Activated naive CD4-positive, alpha-beta T cell (primary cell): ENCODE data around the gene AFF3.

ENCODE experiments used
- DNase-seq, 4 experiments: peaks; one replicate each; lab custom pipeline; 2025; lab: John Stamatoyannopoulos, UW

Gene AFF3

DNA sequence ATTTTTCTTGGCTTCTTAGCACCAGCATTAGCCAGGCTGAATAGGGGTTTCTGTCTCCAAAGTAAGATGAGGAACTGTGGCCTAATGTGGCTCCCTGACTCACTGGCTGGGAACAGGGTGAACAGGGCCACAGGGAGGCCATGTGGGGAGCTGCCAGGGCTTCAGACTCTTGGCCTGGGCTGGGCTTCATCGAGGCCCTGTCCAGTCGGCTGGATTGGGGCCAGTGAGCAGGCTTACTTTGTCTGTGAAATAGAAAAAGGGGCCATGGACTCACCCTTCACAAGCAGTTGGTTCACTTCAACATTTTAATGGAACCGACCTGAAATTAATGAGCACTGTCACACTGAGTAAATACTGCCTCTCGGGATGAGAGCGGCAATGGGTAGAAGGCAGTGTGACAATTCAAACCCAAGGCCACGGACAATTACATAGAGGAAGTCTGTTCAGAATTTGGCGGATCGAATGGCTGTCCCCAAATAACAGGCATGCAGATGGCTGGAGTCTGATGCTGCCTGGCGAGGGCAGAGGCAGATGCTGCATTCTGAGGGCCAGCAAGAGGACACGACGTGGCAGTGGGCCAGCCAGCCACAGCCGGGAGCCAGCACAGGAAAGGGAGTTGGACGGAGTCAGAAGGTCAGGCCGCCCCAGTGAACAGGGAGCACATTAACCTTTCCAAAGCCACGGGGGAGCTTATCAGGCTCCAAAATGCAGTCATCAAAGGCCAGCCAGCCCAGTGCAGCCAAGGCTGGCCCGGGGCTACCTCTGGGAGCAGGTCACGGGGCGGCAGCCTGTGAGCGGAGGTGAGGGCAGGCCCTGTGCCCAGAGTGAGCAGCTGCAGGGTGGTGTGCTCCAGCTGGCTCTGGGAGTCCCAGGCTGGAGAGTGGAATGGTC lies 506.0 kb downstream of the AFF3 start:
- no peak for DNase-seq

- DNase-seq, result no peak
These were observed 506.7 kb downstream of the AFF3 start for GRCh38 chr2:99635710-99636109.

DNA sequence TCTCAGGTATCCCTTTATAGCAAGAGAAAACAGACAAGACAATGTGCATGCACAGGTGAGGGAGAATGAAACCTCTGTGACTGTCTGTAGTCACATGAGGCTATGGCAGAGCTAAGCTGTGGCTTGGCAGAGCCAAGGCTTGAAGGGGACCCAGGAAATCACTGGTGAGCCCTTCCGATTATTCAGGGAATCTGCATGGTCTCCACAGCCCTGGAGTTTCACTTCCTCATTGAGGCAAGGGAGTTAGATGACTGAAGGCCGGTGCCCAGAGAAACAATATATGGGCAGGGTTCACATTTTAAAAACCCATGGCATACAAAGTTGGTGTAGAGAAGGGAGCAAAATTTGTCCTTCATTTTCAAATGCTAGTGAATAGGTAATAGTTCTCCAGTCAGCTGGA lies 508.2 kb downstream of the AFF3 start:
- no peak for DNase-seq

DNA sequence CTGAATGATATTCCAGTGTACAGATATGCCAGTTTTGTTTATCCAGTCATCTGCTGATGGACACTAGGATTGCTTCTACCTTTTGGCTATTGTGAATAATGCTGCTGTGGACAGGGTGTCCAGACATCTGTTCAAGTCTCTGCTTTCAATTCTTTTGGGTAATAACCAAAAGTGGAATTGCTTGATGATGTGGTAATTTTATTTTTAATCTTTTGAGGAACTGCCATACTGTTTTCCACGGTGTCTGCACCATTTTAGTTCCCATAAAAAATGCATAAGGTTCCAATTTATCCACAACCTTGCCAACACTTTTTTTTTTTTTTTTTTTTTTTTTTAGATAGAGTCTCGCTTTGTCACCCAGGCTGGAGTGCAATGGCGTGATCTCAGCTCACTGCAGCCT lies 510.7 kb downstream of the AFF3 start:
- DNase-seq, result no peak

DNA sequence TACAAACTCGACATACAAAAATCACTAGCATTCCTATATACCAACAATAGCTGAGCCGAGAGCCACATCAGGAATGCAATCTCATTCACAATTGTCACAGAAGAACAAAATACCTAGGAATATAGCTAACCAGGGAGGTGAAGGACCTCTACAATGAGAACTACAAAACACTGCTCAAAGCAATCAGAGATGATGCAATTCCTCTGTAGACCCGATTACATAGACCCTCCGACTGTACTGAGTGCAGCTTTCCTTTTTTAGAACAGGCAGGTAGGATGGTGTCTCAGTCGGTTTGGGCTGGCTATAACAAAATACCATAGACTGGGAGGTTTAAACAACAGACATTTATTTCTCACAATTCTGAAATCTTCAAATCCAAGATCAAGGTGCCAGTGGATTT lies 513.1 kb downstream of the AFF3 start:
- DNase-seq, result no peak

DNA sequence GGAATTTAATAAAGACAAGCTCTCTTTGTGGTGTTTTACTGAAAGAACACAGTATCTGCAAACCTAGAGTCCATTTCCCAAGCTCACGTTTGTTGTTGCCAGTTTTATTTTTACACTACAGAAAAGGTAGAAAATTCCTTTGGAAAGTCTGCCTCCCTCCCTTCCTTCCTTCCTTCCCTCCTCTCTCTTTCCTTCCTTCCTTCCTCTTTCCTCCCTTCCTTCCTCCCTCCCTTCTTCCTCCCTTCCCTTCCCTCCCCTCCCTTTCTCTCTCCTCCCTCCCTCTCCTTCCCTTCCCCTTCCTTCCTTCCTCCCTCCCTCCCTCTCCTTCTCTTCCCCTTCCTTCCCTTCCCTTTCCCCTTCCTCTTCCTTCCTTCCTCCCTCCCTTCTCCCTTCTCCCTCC lies 516.2 kb downstream of the AFF3 start:
- no peak for DNase-seq

DNA sequence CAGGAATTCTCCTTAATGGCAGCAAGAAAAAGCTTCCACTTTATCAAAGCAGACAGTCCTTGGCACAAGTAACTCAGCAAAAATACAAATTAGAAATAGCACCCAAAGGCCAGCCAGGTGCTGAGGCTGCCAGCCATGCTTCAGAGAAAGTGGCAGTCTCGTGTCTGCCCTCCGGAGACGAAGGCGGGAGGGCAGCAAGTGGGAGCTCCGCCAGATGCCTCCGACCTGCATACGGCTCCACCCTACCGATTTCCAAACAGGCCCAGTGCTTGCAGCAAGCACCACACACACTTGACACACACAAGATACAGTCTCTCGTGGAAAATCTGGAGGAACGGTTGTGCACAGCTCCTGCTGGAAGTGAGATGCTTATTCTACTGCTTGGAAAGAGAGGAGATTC lies 517.7 kb downstream of the AFF3 start:
- DNase-seq, result no peak

GRCh38 chr2:99623613-99624012 lies 518.8 kb downstream of the AFF3 start:
- DNase-seq, result no peak

- no peak for DNase-seq
These were observed 519.4 kb downstream of the AFF3 start for GRCh38 chr2:99623035-99623434.

DNA sequence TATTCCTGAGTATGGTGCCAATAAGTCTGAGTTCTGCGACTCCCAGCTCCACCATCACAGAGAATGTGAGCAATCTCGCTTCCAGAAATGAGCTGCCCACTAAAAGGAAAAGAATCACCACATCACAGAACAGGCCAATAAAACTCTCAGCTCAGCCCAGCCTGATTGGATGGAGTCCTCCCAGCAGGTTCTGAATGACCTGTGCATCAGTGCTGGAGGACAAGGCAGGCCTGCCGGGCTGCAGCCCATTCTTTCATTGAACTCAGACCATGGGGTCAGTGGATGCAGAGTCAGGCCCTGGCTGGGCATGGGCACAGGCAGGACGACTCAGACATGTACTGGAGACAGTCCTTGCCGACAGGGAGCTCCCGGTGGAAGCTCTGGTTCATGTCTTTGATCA lies 519.9 kb downstream of the AFF3 start:
- DNase-seq, result no peak

DNA sequence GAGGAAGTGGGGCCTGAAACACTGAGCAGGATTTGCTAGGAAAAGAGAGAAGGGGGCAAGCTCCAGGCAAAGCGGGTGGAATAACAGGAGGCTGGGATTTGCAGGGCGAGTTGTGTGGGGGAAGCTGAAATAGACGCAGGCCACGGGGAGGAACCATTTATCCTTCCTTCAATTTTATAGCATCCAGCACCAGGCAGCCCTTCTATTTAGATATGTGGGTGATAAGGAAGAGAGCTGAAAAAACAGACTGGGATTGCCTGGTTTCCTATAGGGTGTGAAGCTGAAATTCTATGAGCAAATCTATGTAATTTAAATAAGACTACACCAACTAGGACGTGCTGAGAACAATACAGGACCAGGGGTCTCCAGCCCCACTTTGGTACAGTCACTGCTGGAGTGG lies 520.6 kb downstream of the AFF3 start:
- no peak for DNase-seq

DNA sequence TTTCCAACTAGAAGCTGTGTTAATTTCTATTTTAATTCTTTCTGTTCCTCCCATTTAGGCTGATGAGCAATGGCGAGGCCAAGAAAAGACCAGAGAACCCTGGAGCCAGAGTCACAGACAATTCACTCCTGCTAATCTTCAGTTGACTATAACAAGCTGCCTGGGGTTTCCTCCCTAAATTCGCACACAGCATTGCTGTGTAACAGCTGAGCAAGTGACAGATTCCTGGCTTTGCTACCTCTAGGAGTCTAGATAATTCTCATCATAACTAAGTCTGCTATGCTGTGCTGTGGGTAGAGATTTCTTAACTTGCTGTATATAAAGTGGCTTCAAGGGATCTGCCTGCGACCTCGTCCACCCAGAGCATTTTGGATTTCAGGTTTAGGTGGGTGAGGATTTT lies 521.3 kb downstream of the AFF3 start:
- no peak for DNase-seq

- DNase-seq, result no peak
These were observed 523.2 kb downstream of the AFF3 start for GRCh38 chr2:99619151-99619550.

DNA sequence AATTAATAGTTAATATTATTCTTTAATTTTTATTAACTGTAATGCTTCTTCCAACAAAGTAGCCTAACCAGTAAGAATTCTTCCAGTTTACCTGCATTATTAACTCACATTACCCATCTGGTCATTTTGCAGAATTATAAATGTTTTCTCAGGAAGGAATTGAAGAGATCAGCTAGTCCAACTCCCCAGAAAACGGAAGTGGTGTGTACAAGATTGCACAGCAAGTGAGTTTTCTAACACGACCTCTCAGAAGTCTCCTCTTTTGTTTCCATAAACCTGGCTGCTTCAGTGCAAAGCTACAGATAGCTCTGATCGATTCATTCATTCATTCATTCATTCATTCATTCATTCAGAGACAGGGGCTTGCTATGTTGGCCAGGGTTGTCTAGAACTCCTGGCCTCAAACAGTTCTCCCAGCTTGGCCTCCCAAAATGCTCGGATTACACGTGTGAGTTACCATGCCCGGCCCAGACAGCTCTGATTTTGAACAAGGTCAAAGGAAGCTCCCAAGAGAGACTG lies 523.8 kb downstream of the AFF3 start:
- no peak for DNase-seq

DNA sequence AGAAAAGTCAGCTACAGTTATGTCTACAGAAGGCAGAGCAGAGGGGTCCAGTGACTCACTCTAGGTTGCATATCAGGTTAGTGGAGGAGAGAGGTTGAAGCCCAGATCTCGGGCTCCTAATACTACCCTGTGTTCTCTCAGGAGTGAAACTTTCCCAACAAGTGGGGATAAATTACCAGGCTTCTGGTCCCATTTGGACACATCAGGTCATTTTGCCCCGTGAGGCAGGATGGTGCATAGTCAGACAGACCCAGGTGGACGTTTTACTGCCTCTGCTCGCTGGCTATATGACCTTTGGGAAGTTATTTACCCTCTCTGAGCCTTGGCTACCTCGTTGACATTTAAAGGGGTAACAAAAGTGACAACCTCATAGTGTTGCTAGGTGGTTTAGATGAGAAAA lies 524.6 kb downstream of the AFF3 start:
- DNase-seq, result no peak

DNA sequence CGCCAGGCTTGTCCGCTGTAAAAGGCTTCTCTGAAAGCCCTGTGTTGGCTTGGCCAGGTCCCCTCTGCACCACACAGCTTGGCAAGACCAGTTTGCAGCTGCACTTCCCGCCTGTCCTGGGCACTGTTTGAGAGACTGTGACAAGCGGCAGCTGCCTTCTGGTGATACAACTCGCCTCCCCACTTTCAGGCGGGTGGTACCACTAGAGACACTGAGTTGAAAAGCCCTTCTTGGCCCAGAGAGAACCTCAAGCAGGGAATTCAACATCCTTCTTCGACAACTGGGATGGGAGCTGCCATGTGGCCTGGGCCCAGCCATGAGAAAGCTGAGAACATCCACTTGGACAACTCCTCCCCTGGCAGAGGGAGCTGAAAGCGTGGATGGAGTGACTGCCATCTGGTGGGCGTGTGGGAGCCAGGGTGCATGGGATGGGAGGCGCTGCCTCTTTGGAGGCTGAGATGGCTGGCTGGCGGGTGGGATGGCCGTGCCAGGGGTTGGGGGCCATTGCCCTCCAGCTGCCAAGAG lies 527.1 kb downstream of the AFF3 start:
- no peak for DNase-seq

DNA sequence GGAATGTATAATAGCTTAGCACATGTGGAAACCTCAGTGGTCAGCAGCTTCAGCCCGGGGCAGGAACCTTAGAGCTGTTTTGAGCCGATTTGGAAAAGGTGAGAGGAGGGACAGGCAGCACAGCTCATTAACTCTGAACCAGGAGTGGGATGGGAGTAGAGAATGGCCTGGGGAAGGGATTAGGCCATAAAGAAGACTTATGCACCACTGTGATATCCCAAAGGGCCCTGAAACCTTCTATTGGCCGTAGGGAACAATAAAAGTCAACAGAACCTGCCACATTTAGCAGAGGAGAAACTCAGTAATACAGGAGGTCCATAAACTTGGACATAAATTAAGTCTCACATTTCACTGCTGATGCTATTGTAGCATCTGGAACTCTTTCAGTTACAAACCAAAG lies 528.4 kb downstream of the AFF3 start:
- no peak for DNase-seq

DNA sequence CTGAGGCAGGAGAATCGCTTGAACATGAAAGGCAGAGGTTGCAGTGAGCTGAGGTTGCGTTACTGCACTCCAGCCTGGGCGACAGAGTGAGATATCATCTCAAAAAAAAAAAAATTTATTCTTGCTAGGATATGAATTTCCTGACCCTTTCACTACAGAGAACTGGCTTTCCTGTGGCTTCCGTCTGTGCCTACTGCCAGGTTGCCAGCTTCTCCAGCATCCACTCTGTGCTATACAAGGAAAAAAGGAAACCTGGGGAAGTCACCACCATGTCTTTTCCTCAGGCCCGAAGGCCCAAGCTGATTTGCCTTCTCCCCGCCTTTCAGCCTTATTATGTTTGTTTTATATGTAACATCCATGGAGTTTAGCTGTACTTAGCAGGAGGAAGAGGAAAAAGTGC lies 530.6 kb downstream of the AFF3 start:
- no peak for DNase-seq

- no peak for DNase-seq
These were observed 531.4 kb downstream of the AFF3 start for GRCh38 chr2:99611034-99611433.

DNA sequence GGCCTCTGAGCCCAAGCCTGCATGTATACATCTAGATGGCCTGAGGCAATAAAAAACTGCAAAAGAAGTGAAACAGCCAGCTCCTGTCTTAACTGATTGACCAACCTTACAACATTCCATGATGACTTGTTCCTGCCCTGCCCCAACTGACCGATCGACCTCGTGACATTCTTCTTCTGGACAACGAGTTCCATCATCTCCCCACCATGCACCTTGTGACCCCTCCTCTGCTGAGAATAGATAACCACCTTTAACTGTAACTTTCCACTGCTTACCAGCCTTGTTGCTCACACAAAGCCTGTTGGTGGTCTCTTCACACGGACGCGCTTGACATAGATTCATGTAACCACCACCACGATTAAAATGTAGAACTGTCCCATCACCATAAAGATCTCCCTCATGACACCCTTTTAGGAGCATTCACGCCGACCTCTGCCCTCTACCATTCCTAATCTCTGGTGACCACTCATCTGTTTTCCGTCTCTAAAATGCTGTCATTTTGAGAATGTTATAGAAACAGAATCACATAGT lies 532.5 kb downstream of the AFF3 start:
- no peak for DNase-seq

GRCh38 chr2:99608861-99609260 lies 533.5 kb downstream of the AFF3 start:
- no peak for DNase-seq

- no peak for DNase-seq
These were observed 534.4 kb downstream of the AFF3 start for GRCh38 chr2:99607861-99608491.

- no peak for DNase-seq
These were observed 534.9 kb downstream of the AFF3 start for GRCh38 chr2:99607454-99607853.
